Lower lobe of right lung (tissue), 2 donors: ENCODE results near the gene ASTN2. TPM values are rescaled to one million over a fixed set of nuclear protein-coding genes. Genes with fewer than 3 reads are reported as not detected.

Source experiments
- ATAC-seq, 2 donors: fragments of 200-7000 bp; cut with Tn5 transposase; one replicate each; pipeline ENCODE4 v1.9.1; 2020 to 2022; ENCODE audit warnings: mild to moderate bottlenecking in 2 of 2, moderate library complexity in 2 of 2
- DNase-seq: peaks from one replicate; pipeline ENCODE4 v3.0.0-alpha.2; 2020
- H3K27ac ChIP-seq: fragments of 200-600 bp; one replicate; pipeline ENCODE4 v1.8.0; 2022
- H3K27me3 ChIP-seq: fragments of 200-600 bp; one replicate; pipeline ENCODE4 v1.8.0; 2022; ENCODE audit warnings: low read depth
- H3K36me3 ChIP-seq: fragments of 200-600 bp; one replicate; pipeline ENCODE4 v1.8.0; 2022; ENCODE audit warnings: mild to moderate bottlenecking
- H3K4me1 ChIP-seq: fragments of 200-600 bp; one replicate; pipeline ENCODE4 v1.8.0; 2022
- H3K4me3 ChIP-seq: fragments of 200-600 bp; one replicate; pipeline ENCODE4 v1.8.0; 2022; ENCODE audit warnings: mild to moderate bottlenecking
- H3K9me3 ChIP-seq: fragments of 200-600 bp; one replicate; pipeline ENCODE4 v1.8.0; 2022
- intact Hi-C: fragments of 100-400 bp; cut with DNase I; formaldehyde crosslinking; loops from one replicate; pipeline ENCODE4 v1.11.0; 2022
- total RNA-seq: library from RNA; stranded (reverse); fragmentation: NEBNext Ultra II Directional; extraction: Animal tissue kit (Norgen Biotek cat#: 25700); gene quantifications from one replicate; pipeline ENCODE4 v1.2.1, GENCODE V29; 2021
- TF ChIP-seq, protein P1 (sequence below): fragments of 200-600 bp; IDR thresholded peaks from one replicate; pipeline ENCODE4 v1.8.0; 2022; ENCODE audit warnings: antibody characterized with exemption, mild to moderate bottlenecking
- donor health status: DM: no; HTN: yes; CAD: no; lungs with severe emphysema.

ASTN2 gene
- total RNA-seq, 1 donor from 2014 or later, result 4.3 TPM

- no peaks in the 10 kb centered on the region for H3K27me3 ChIP-seq
- peaks cover 10% of the 10 kb centered on the region for H3K9me3 ChIP-seq
- DNase-seq, result no peak
- no peak for ATAC-seq
- H3K4me1 ChIP-seq, result no peaks in the 10 kb centered on the region
- H3K4me3 ChIP-seq, result no peak overlapping the region
- TF ChIP-seq, protein P1, sequence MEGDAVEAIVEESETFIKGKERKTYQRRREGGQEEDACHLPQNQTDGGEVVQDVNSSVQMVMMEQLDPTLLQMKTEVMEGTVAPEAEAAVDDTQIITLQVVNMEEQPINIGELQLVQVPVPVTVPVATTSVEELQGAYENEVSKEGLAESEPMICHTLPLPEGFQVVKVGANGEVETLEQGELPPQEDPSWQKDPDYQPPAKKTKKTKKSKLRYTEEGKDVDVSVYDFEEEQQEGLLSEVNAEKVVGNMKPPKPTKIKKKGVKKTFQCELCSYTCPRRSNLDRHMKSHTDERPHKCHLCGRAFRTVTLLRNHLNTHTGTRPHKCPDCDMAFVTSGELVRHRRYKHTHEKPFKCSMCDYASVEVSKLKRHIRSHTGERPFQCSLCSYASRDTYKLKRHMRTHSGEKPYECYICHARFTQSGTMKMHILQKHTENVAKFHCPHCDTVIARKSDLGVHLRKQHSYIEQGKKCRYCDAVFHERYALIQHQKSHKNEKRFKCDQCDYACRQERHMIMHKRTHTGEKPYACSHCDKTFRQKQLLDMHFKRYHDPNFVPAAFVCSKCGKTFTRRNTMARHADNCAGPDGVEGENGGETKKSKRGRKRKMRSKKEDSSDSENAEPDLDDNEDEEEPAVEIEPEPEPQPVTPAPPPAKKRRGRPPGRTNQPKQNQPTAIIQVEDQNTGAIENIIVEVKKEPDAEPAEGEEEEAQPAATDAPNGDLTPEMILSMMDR, result no peak
- H3K27ac ChIP-seq, result no peak overlapping the region
- intact Hi-C loops, result no loop called here
- no peaks in the 10 kb centered on the region for H3K36me3 ChIP-seq
Observed at GRCh38 chr9:116452634-116453033, 962.2 kb downstream of the ASTN2 start.

GRCh38 chr9:116452227-116452626, 962.6 kb downstream of the ASTN2 start:
- DNase-seq (no peak), ATAC-seq (no peak)
- Histone ChIP-seq H3K9me3 (peaks cover 10% of the 10 kb centered on the region), H3K27me3 (no peaks in the 10 kb centered on the region), H3K4me3 (no peak overlapping the region), H3K4me1 (no peaks in the 10 kb centered on the region), H3K36me3 (no peaks in the 10 kb centered on the region), H3K27ac (no peak overlapping the region)
- intact Hi-C loops, result no loop called here
- TF ChIP-seq, protein P1, result no peak

DNA sequence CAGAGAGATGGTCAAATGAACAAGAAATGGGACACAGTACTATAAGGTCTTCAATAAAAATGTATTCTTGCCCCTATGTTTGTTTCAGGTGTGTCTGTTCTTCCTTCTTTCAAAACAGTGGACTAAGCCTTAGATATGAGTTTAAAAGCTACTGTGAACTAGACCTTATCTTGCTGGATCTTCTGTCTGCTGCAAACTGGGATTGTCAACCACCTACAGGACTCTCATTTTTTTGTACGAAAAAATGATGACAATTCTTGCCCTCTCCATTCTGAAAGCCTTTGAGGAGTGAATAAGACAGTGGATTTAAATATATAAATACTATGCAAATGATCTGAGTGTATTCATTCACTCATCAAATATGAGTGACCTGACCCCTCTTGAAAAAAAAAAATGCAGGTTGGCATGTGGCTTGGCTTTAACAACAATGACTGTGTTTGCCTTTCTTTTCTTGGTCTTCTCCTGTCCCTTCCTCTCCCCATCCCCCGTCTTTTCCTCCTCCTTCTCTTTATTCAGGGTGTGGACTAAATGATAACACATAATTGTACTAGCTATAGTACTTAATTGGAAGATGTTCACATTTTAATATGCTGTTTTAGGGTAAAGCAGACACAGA, 963.2 kb downstream of the ASTN2 start:
- H3K4me3 ChIP-seq, result no peak overlapping the region
- ATAC-seq (no peak), DNase-seq (no peak)
- H3K9me3 ChIP-seq, result peaks cover 4% of the 10 kb centered on the region
- TF ChIP-seq, protein P1, result no peak
- H3K27me3 ChIP-seq, result no peaks in the 10 kb centered on the region
- intact Hi-C loops, result no loop called here
- no peaks in the 10 kb centered on the region for H3K36me3 ChIP-seq
- H3K27ac ChIP-seq, result no peak overlapping the region
- no peaks in the 10 kb centered on the region for H3K4me1 ChIP-seq

DNA sequence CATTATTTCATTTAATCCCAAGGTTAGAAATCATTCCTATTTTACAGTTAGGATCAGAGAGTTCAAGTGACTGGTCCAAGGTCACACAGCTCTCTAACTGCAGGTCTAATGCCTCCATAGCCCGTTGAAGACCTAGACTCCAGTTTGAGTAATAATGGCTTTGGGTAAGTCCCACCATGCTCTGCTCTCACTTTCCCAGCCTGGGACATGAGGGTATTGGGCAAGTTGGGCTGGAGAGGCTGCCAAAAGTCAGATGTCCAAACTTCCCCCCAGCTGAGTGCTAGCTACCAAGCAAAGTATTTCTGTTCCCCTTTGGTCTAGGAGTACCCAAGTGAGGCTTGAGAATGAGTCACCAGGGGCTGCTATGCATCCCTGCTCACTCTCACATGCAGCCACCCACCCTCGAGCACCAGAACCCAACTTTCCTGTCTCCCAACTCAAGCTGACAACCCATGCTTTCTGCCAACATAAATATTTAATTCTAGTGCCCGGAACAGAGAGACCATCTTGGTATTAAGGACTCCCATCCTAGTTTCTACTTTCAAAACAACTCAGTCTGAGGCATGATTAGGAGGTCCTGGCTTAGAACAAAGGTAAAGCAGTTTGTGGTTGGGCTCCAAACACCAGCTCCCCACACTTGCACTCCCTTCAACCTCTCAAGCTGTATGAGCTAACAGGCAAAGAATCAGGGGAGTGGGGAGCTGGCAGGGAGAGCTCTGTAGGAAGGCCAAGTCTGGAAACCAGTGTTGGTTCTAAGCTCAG, 964.3 kb downstream of the ASTN2 start:
- no peaks in the 10 kb centered on the region for H3K9me3 ChIP-seq
- TF ChIP-seq, protein P1, result no peak
- H3K4me1 ChIP-seq, result no peaks in the 10 kb centered on the region
- H3K36me3 ChIP-seq, result no peaks in the 10 kb centered on the region
- no peak overlapping the region for H3K27ac ChIP-seq
- DNase-seq, result peak; percentile 48
- intact Hi-C loops, result no loop called here
- peak; percentile 64 to 83 for ATAC-seq
- H3K4me3 ChIP-seq, result no peak overlapping the region
- no peaks in the 10 kb centered on the region for H3K27me3 ChIP-seq

DNA sequence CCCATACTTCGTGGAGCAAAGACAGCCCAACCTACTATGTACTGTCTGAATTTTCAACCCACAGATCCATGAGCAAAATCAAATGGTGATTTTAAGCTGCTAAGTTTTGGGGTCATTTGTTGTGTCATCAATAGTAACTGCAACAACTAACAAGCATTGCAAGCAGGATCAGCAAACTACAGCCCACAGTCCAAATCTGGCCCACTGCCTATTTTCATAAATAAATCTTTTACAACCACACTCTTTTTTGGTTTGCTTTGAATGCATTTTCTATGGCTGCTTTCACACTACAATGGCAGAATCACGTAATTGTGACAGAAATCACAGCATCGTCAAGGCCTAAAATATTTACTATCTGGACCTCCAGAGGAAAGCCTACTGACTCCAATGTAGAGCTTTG, 964.9 kb downstream of the ASTN2 start:
- ATAC-seq, result no peak
- TF ChIP-seq, protein P1, result no peak
- no peaks in the 10 kb centered on the region for H3K4me1 ChIP-seq
- no peaks in the 10 kb centered on the region for H3K36me3 ChIP-seq
- H3K9me3 ChIP-seq, result no peaks in the 10 kb centered on the region
- H3K27me3 ChIP-seq, result no peaks in the 10 kb centered on the region
- H3K27ac ChIP-seq, result no peak overlapping the region
- no peak for DNase-seq
- H3K4me3 ChIP-seq, result no peak overlapping the region
- intact Hi-C loops, result no loop called here
